Activated naive CD4-positive, alpha-beta T cell treated with anti-CD3 and anti-CD28 coated beads, Interleukin-2, amount 10 ng/mL, durations not matched to agents 7 days and 5 days (primary cell): ENCODE measurements around the gene FRS3.

ENCODE experiments used
- CTCF ChIA-PET: fragments of 350-600 bp; sonication (Branson Sonifier 250); formaldehyde crosslinking; loops from one replicate; lab custom pipeline; 2021; ENCODE audit warnings: antibody characterized with exemption; lab: Charles Lee
- DNase-seq: peaks from one replicate; pipeline ENCODE4 v3.0.0-alpha.2; 2020
- H3K27ac Mint-ChIP-seq: one replicate; pipeline ENCODE4 v1.8.0; 2021; ENCODE audit warnings: mild to moderate bottlenecking, moderate library complexity, mixed read lengths
- H3K27me3 Mint-ChIP-seq: one replicate; pipeline ENCODE4 v1.8.0; 2021; ENCODE audit warnings: mild to moderate bottlenecking, mixed read lengths
- H3K36me3 Mint-ChIP-seq: one replicate; pipeline ENCODE4 v1.8.0; 2021; ENCODE audit warnings: mixed read lengths
- H3K4me1 Mint-ChIP-seq: one replicate; pipeline ENCODE4 v1.8.0; 2021; ENCODE audit warnings: mixed read lengths
- H3K4me3 Mint-ChIP-seq: one replicate; pipeline ENCODE4 v1.8.0; 2021; ENCODE audit warnings: mild to moderate bottlenecking, moderate library complexity, mixed read lengths
- H3K9me3 Mint-ChIP-seq: one replicate; pipeline ENCODE4 v1.8.0; 2021; ENCODE audit warnings: mixed read lengths

Gene FRS3

DNA sequence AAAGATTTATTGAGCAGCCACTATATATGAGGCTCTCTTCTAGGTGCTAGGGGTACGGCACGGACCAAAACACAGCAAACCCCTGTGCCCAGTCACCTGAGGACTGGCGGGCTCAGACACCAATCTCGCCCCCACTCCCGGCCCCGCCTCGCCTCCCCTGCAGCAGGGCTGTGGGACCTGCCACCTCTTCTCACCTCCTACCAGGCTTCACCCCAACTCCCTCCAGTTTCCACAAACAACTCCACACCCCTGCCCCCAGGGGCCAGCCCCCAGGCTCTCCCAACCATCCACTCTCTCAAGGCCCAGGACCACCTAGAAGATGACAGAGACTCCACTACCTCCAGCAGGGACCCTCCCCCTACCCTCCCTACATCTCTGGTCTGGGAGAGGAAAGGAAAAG is 50.7 kb downstream of the FRS3 start:
- H3K36me3 Mint-ChIP-seq = peaks cover 2% of the 10 kb centered on the region
- CTCF ChIA-PET = no interaction called here
- H3K4me1 Mint-ChIP-seq = peaks cover 53% of the 10 kb centered on the region
- no peaks in the 10 kb centered on the region for H3K9me3 Mint-ChIP-seq
- DNase-seq = no peak
- no peak overlapping the region for H3K4me3 Mint-ChIP-seq
- H3K27ac Mint-ChIP-seq = no peak overlapping the region
- H3K27me3 Mint-ChIP-seq = no peaks in the 10 kb centered on the region

DNA sequence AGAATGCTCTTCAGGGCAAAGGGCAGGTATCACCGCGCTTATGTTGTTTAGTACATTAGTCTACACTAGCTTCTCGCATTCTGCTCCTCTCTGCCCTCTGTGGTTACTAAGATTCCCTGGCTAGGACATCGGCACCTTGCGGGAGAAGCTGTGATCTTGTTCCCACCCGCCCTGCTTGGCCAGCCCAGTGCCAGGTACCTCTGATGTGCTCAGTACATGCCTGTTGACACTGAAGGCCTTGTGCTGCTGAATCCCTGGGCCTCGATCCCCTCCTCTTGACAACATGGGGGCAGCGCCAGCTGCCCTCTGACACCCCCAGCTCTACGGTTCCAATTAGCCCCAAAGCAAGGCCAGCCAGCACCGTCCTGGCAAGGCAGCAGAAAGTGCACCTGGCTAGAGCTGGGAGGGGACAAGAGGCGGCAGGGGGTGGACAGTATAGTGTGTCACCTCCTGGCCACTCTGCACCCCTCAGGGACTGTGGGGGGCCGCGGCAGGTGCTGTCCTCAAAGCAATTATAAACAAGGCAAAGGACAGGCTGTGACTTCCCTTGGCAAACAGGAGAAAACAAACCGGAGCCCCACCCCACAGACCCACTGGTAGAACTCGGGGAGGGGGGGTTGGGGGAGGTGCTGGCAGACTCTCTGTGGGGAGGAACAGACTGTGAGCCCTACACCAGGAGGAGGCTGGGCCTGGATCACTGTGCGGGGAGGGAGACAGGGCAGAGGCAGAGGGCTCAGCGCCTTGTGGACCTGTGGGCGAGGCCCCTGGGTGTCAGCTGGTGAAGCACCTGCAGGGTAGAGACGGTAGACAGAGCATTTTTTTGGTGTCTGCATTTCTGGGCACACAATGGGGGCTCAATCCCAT is 51.4 kb downstream of the FRS3 start:
- Mint-ChIP-seq H3K27me3 (no peaks in the 10 kb centered on the region), H3K4me1 (peaks cover 47% of the 10 kb centered on the region), H3K9me3 (no peaks in the 10 kb centered on the region), H3K27ac (no peak overlapping the region), H3K4me3 (no peak overlapping the region), H3K36me3 (peaks cover 2% of the 10 kb centered on the region)
- CTCF ChIA-PET = no interaction called here
- DNase-seq = no peak

DNA sequence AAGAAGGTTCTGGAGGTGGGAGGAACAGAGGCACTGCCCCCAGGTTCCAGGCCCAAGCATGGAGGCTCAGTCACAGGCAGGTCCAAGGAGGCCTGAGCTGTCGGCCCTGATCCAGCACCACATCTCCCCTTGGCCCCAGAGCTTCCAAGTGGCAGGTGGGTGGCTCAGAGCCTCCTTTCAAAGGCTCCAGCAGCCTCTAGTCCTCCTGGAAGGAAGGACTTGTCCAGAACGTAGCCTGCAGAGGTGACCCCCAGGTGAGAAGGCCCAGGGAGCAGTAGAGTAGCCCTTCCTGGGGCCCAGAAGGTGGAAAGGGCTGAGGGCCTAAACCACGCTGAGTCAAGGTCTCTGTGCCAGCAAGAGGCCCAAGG is 52.0 kb downstream of the FRS3 start:
- no peak overlapping the region for H3K4me3 Mint-ChIP-seq
- H3K9me3 Mint-ChIP-seq = no peaks in the 10 kb centered on the region
- peaks cover 2% of the 10 kb centered on the region for H3K36me3 Mint-ChIP-seq
- peaks cover 41% of the 10 kb centered on the region for H3K4me1 Mint-ChIP-seq
- H3K27me3 Mint-ChIP-seq = no peaks in the 10 kb centered on the region
- CTCF ChIA-PET = no interaction called here
- H3K27ac Mint-ChIP-seq = no peak overlapping the region
- no peak for DNase-seq

DNA sequence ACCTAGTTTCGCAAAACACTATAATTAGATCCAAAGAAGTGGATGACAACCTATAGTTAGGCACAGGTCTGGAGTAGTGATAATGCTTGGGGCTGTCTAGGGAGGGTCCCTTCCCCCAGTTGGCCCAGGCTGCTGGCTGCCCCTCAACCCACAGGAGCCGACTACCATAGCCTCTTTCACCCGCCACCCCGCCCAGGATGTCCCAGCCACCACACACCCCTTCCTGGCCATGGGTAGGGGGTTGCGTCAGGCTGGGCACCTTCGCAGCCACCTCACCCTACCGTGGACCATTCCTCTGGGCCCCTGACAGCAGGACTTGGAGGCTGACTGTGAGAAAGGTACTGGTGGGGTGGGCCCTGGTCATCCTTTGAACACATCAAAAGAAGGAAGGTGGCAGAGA is 52.8 kb downstream of the FRS3 start:
- DNase-seq = no peak
- Mint-ChIP-seq H3K9me3 (no peaks in the 10 kb centered on the region), H3K36me3 (peaks cover 2% of the 10 kb centered on the region), H3K4me1 (peaks cover 37% of the 10 kb centered on the region), H3K27ac (peak overlapping the region; percentile 77), H3K27me3 (no peaks in the 10 kb centered on the region), H3K4me3 (no peak overlapping the region)
- CTCF ChIA-PET = interaction anchor here (0.8 to 1.3 kb wide), 2 partner anchors 10 to 60 kb away, joined by 3 to 4 read pairs; no protein-coding TSS in a partner anchor

DNA sequence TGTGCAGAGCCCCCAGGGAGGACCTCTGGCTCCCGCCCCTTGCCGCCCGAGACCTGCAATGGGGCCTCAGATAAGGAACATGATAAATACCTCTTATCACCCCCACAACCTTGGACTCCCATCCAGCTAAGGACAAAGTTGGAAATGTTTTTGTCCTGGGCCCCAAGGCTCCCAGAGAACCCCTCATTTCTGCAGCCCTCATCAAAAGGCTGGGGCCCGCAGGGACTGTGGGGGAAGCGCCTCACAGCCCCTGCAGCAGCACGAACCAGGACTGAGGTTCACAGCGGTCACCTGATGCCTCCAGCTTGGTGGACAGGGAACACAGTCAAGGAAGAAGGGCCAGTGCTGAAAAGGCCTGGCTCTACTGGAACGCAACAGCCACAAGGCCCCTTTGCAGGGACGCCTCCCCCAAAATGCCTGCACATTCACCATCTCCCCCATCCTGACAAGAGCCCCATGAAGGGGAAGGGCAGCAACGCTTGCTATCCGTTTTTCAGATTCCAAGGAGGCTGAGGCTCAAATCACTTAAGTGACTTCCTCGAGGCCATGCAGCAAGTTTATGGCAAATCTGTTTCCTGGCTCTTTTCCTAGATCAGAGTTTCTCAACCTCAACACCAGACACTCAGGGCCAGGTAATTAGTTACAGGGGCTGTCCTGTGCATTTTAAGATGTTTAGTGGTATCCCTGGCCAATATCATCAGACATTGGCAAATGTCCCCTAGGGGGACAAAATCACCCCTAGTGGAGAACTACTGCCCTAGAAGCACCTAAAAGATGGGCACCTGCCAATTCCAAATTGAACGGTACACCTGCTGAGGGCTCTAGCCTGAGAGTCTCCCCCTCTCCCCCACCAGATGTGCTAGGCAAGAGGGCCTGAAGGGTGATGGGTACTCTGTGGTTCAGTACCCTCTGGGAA is 54.9 kb downstream of the FRS3 start:
- Mint-ChIP-seq H3K36me3 (peaks cover 4% of the 10 kb centered on the region), H3K4me1 (peaks cover 21% of the 10 kb centered on the region)

DNA sequence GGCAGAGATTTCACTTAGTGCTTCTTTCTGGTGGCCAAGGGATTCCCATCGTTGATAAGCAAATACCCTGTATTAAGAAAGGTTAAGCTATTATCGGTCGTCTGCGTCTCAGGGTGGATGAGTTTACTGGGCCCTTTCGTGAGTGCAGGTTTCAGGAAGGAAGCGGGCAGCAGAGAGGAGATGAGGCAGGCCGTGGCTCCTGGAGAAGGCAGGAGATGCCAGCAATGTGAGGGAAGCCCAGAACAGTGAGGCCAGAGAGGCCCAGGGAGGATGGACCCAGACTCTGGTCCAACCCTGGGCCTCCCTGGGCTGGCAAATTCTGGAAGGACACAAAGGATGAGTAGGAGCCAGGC is 55.5 kb downstream of the FRS3 start:
- H3K27ac Mint-ChIP-seq = no peak overlapping the region
- H3K4me3 Mint-ChIP-seq = no peak overlapping the region
- peaks cover 18% of the 10 kb centered on the region for H3K4me1 Mint-ChIP-seq
- CTCF ChIA-PET = no interaction called here
- H3K36me3 Mint-ChIP-seq = peaks cover 4% of the 10 kb centered on the region
- no peak for DNase-seq
- H3K9me3 Mint-ChIP-seq = no peaks in the 10 kb centered on the region
- no peaks in the 10 kb centered on the region for H3K27me3 Mint-ChIP-seq

More for the DNA sequence above, 54.9 kb downstream of the FRS3 start:
- Mint-ChIP-seq H3K27me3 (no peaks in the 10 kb centered on the region), H3K27ac (no peak overlapping the region), H3K9me3 (no peaks in the 10 kb centered on the region), H3K4me3 (no peak overlapping the region)
- CTCF ChIA-PET = no interaction called here
- no peak for DNase-seq

DNA sequence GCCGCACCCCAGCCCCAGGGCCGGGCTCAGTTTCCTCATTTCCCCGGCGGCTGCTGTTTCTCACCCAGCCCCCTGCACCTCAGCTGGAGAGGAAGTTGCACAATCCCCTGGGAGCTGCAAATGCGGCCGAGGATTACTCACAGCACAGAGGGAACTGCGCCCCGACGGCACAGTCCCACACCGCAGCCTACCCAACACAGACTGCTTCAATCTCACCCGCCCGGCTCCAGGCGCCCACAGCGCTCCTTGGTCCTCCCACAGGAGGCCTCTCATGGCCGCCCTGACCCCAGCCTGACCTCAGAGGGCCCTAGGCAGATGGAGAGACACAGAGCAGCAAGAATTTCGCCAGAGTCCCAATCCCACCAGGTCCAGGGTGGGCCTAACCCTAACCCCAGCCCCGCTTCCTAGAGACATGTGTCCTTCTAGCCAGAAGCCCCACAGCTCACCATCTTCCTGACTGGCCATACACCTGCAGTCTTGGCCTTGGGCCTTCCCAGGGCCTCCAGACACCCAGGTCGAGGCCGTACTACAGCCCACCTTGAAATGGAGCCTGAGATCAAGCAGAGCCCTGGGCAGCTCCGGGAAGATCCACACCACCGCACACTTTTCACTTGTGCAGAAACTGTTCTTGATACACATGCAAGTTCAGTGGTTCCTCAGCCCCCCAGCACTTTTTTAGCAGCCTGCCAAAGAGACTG is 56.0 kb downstream of the FRS3 start:
- Mint-ChIP-seq H3K4me3 (no peak overlapping the region), H3K36me3 (peaks cover 4% of the 10 kb centered on the region), H3K9me3 (no peaks in the 10 kb centered on the region), H3K4me1 (peaks cover 14% of the 10 kb centered on the region), H3K27me3 (no peaks in the 10 kb centered on the region), H3K27ac (no peak overlapping the region)
- DNase-seq = no peak
- CTCF ChIA-PET = interaction anchor here (2.3 kb wide), 1 partner anchor 18 kb away, joined by 9 read pairs; no protein-coding TSS in a partner anchor

DNA sequence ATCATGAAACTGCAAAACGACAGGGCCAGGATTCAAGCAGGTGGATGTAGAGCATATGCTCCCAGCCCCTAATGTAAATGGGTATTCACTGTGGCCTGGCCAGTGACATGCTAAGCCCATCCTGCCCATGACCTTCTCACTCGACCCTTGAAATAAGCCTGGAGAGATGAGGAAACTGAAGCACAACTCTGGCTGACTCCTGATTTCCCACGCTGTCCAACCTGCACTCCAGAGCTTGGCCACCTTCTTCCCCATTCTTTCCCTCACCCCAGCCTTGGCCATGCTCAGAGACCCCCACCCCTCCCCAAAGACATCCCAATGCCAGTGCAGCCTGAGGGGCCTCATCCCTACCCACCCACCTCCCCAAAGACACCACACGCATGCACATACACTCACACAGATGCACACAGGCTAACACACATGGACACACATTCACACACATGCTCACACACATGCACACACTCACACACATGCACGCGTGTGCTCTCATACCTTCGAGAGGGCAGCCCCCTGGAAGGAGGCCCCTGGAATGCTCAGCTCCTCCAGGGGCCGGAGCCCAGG is 56.7 kb downstream of the FRS3 start:
- H3K27me3 Mint-ChIP-seq = no peaks in the 10 kb centered on the region
- peaks cover 13% of the 10 kb centered on the region for H3K4me1 Mint-ChIP-seq
- no peak for DNase-seq
- H3K27ac Mint-ChIP-seq = no peak overlapping the region
- H3K36me3 Mint-ChIP-seq = peaks cover 4% of the 10 kb centered on the region
- CTCF ChIA-PET = interaction anchor here (2.3 kb wide), 1 partner anchor 17 kb away, joined by 9 read pairs; no protein-coding TSS in a partner anchor
- no peaks in the 10 kb centered on the region for H3K9me3 Mint-ChIP-seq
- no peak overlapping the region for H3K4me3 Mint-ChIP-seq

DNA sequence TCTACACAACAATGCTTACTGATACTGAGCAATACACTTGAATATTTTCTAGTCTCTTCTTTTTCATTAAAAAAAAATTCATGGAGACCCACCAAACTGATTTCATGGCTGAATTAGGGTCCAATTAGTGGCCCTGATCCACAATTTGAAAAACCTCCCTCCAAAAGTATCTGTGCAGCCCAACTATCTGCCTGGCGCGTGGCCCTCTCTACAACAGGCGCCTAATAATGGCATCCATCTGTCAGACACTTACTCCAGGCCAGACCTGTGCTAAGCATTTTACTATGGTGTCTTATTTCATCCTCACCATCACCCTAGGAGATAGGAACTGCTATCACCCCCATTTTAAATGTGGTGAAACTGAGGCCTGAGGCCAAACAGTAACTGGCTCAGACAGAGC is 58.3 kb downstream of the FRS3 start:
- Mint-ChIP-seq H3K4me3 (no peak overlapping the region), H3K27ac (no peak overlapping the region), H3K27me3 (no peaks in the 10 kb centered on the region), H3K4me1 (peaks cover 6% of the 10 kb centered on the region), H3K36me3 (peaks cover 2% of the 10 kb centered on the region), H3K9me3 (no peaks in the 10 kb centered on the region)
- CTCF ChIA-PET = interaction anchor here (1.2 to 2.3 kb wide), 3 partner anchors 12 to 38 kb away, joined by 3 to 9 read pairs (median 6); no protein-coding TSS in a partner anchor
- DNase-seq = no peak

DNA sequence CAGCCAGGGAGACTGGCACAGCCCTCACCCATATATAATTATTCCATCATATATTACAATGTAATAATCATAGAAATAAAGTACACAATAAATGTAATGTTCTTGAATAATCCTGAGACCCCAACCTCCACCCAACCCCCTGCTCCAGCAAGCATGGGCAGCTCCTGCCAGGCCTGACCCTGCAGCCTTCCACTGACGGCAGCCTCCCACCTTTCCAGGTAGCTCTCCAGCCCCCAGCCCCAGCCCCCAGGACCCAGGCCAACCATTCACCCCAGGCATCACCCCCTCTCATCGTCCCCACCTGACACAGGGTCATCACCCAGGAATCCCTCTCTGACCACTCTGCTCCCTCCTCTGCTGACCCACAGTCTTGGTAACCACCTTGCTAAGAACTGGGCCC is 58.9 kb downstream of the FRS3 start:
- peaks cover 2% of the 10 kb centered on the region for H3K36me3 Mint-ChIP-seq

DNA sequence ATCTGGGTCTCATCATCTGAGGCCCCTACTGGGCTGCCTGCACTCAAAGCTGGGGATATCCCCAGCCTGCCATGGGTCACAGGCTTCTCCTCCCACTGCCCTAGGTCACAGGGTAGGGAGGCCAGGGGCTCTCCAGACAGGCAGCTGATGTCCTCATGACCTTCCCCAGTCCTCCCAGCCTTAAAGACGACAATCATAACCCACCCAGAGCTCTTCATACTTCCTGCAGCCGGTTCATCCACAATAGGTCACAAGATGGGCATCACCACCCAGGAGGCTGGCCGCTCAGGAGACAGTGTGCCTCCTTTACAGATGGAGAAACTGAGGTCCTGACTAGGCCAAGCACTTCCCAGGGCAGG is 59.5 kb downstream of the FRS3 start:
- DNase-seq = no peak
- Mint-ChIP-seq H3K27ac (no peak overlapping the region), H3K36me3 (peaks cover 2% of the 10 kb centered on the region), H3K4me1 (peaks cover 14% of the 10 kb centered on the region), H3K9me3 (no peaks in the 10 kb centered on the region), H3K4me3 (no peak overlapping the region), H3K27me3 (no peaks in the 10 kb centered on the region)
- CTCF ChIA-PET = interaction anchor here (1.6 kb wide), 1 partner anchor 14 kb away, joined by 5 read pairs; no protein-coding TSS in a partner anchor

More for the DNA sequence above, 58.9 kb downstream of the FRS3 start:
- Mint-ChIP-seq H3K9me3 (no peaks in the 10 kb centered on the region), H3K4me3 (no peak overlapping the region), H3K27me3 (no peaks in the 10 kb centered on the region), H3K4me1 (peaks cover 12% of the 10 kb centered on the region), H3K27ac (no peak overlapping the region)
- CTCF ChIA-PET = interaction anchor here (1.6 to 1.8 kb wide), 2 partner anchors 13 to 15 kb away, joined by 5 to 6 read pairs; no protein-coding TSS in a partner anchor
- DNase-seq = no peak
